HepG2 (cell line): ENCODE data around the gene SFXN5. TPM values are rescaled to one million over a fixed set of nuclear protein-coding genes. Genes with fewer than 3 reads are reported as not detected.

ENCODE experiments used
- BRF2 ChIP-seq: sonication (generic); formaldehyde crosslinking; IDR thresholded peaks from 2 replicates; pipeline ENCODE4 v1.8.1; 2022; ENCODE audit warnings: mild to moderate bottlenecking, missing genetic modification reagents
- CC2D1A ChIP-seq: sonication (generic); formaldehyde crosslinking; IDR thresholded peaks from 2 replicates; pipeline ENCODE4 v1.8.1; 2023; ENCODE audit warnings: mild to moderate bottlenecking, missing genetic modification reagents
- GMEB1 ChIP-seq: sonication (generic); formaldehyde crosslinking; IDR thresholded peaks from 2 replicates; pipeline ENCODE4 v1.5.1; 2020; ENCODE audit warnings: missing genetic modification reagents, mild to moderate bottlenecking, borderline replicate concordance
- HBP1 ChIP-seq: IDR thresholded peaks from 2 replicates; pipeline ENCODE4 v1.6.1; 2016; ENCODE audit warnings: low read depth, control low read depth
- HIVEP1 ChIP-seq: sonication (generic); formaldehyde crosslinking; IDR thresholded peaks from 2 replicates; pipeline ENCODE4 v1.4.0; 2020; ENCODE audit warnings: mild to moderate bottlenecking, missing genetic modification reagents
- MTA1 ChIP-seq: sonication (generic); formaldehyde crosslinking; IDR thresholded peaks from 2 replicates; pipeline ENCODE4 v1.4.0; 2020; ENCODE audit warnings: missing genetic modification reagents, mild to moderate bottlenecking, borderline replicate concordance
- MXD1 ChIP-seq: sonication (generic); formaldehyde crosslinking; IDR thresholded peaks from 2 replicates; pipeline ENCODE4 v1.4.0; 2020; ENCODE audit warnings: mild to moderate bottlenecking, missing genetic modification reagents
- NR2C2 ChIP-seq: sonication (generic); formaldehyde crosslinking; IDR thresholded peaks from 2 replicates; pipeline ENCODE4 v1.4.0; 2020; ENCODE audit warnings: missing genetic modification reagents, mild to moderate bottlenecking, moderate library complexity, borderline replicate concordance
- TFE3 ChIP-seq: IDR thresholded peaks from 2 replicates; pipeline ENCODE4 v1.6.1; 2016
- ZNF101 ChIP-seq: sonication (generic); formaldehyde crosslinking; IDR thresholded peaks from 2 replicates; pipeline ENCODE4 v1.4.0; 2020; ENCODE audit warnings: mild to moderate bottlenecking, low read depth, missing genetic modification reagents, borderline replicate concordance
- ZNF12 ChIP-seq: sonication (generic); formaldehyde crosslinking; IDR thresholded peaks from 2 replicates; pipeline ENCODE4 v1.5.0; 2020; ENCODE audit warnings: missing genetic modification reagents
- ZNF362 ChIP-seq: sonication (generic); formaldehyde crosslinking; IDR thresholded peaks from 2 replicates; pipeline ENCODE4 v1.4.0; 2020; ENCODE audit warnings: missing genetic modification reagents, mild to moderate bottlenecking, borderline replicate concordance
- ZNF564 ChIP-seq: sonication (generic); formaldehyde crosslinking; IDR thresholded peaks from 2 replicates; pipeline ENCODE4 v1.8.1; 2023; ENCODE audit warnings: mild to moderate bottlenecking, missing genetic modification reagents
- ZNF572 ChIP-seq: sonication (generic); formaldehyde crosslinking; IDR thresholded peaks from 2 replicates; pipeline ENCODE4 v1.5.1; 2020; ENCODE audit warnings: mild to moderate bottlenecking, missing genetic modification reagents
- ZNF710 ChIP-seq: sonication (generic); formaldehyde crosslinking; IDR thresholded peaks from 2 replicates; pipeline ENCODE4 v1.5.0; 2020; ENCODE audit warnings: mild to moderate bottlenecking, missing genetic modification reagents, borderline replicate concordance
- polyA plus RNA-seq, 8 experiments: library from polyadenylated mRNA; depleted of rRNA in 3 of 8; stranded (reverse) in 7 of 8; unstranded in 1 of 8; fragments of >200 nt; fragmentation: Illumina TruSeq in 4 of 8; extraction: Trizol in 4 of 8; gene quantifications; 2 replicates each; pipeline versions ENCODE4 v1.2.1 to v1.2.3, GENCODE V29; 2011 to 2016; ENCODE audit warnings: low read depth in 4 of 8, missing spikeins in 1 of 8, mixed read lengths in 1 of 8; ENCODE audit not compliant: insufficient read depth in 1 of 8
- total RNA-seq, 5 experiments: library from RNA; depleted of rRNA; stranded (reverse); fragments of >200 nt; fragmentation: Illumina TruSeq; extraction: Trizol; gene quantifications; 2 replicates each; pipeline ENCODE4 v1.2.3, GENCODE V29; 2016; ENCODE audit warnings: low read depth in 1 of 5

Gene SFXN5
- total and polyA plus RNA-seq, 2 of the 13 experiments (the other 11 are each of a cell fraction or from before 2014, with no cell fraction given), result 34.9 to 37.4 TPM

- TF ChIP-seq HBP1 (CRISPR knock-in tag) (peak; percentile 56; the same call in 1 of the 2 replicates), ZNF12 (peak; percentile 67; the same call in 1 of the 2 replicates), ZNF572 (CRISPR knock-in tag) (0 out of 2 replicates have a peak, but pooled peaks have one; percentile 24), MTA1 (CRISPR knock-in tag) (peak; percentile 89), BRF2 (CRISPR knock-in tag) (peak; percentile 56; the same call in 1 of the 2 replicates), TFE3 (CRISPR knock-in tag) (peak; percentile 84), NR2C2 (CRISPR knock-in tag) (peak; percentile 59), CC2D1A (CRISPR knock-in tag) (peak; percentile 90; the same call in 1 of the 2 replicates), ZNF101 (CRISPR knock-in tag) (no peak), ZNF564 (peak; percentile 86), MXD1 (CRISPR knock-in tag) (0 out of 2 replicates have a peak, but pooled peaks have one; percentile 32), ZNF710 (peak; percentile 75; the same call in 1 of the 2 replicates), HIVEP1 (0 out of 2 replicates have a peak, but pooled peaks have one; percentile 61), ZNF362 (CRISPR knock-in tag) (no peak), GMEB1 (CRISPR knock-in tag) (0 out of 2 replicates have a peak, but pooled peaks have one; percentile 13)
Observed at GRCh38 chr2:73031725-73032701, 39.5 kb downstream of the SFXN5 start (continued).
